ENCODE data around the gene METTL17.

The METTL17 gene

GRCh38 chr14:21011136-21011535 is 21.4 kb downstream of the METTL17 start:
- no peak for DNase-seq (ENCODE audit: extremely low read depth, low read depth)
- H3K4me3 ChIP-seq (replicated peaks; ENCODE audit: low read depth, low read length), result no peak overlapping the region
- TF ChIP-seq, protein P1, sequence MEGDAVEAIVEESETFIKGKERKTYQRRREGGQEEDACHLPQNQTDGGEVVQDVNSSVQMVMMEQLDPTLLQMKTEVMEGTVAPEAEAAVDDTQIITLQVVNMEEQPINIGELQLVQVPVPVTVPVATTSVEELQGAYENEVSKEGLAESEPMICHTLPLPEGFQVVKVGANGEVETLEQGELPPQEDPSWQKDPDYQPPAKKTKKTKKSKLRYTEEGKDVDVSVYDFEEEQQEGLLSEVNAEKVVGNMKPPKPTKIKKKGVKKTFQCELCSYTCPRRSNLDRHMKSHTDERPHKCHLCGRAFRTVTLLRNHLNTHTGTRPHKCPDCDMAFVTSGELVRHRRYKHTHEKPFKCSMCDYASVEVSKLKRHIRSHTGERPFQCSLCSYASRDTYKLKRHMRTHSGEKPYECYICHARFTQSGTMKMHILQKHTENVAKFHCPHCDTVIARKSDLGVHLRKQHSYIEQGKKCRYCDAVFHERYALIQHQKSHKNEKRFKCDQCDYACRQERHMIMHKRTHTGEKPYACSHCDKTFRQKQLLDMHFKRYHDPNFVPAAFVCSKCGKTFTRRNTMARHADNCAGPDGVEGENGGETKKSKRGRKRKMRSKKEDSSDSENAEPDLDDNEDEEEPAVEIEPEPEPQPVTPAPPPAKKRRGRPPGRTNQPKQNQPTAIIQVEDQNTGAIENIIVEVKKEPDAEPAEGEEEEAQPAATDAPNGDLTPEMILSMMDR (IDR thresholded peaks at IDR 0.05; ENCODE audit: low read depth, low read length, missing control alignments), result no peak

GRCh38 chr14:21014761-21015190 is 25.0 kb downstream of the METTL17 start:
- TF ChIP-seq, protein P1 (IDR thresholded peaks at IDR 0.05; ENCODE audit: low read depth, low read length, missing control alignments), result peak; percentile 93
- DNase-seq (ENCODE audit: extremely low read depth, low read depth), result peak; percentile 68
- no peak overlapping the region for H3K4me3 ChIP-seq (replicated peaks; ENCODE audit: low read depth, low read length)

DNA sequence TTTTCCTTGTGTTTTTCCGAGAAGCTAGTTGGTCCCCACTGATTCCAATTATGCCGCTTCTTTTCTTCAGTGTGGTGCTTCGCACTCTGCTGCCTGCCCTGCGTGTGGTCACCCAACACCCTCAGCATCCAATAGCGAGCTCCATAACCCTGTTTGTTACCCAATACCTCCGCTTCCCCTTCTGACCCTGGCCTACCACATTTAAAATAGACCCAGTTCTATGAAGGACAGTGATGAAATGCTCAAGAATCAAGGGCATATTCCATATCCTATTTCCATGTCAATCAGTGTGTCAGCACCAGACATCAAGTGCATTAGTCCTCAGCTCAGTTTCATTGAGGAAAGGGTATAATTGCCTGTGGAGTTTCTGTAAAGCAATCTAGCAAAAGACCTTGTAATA is 25.5 kb downstream of the METTL17 start:
- no peak for DNase-seq (ENCODE audit: extremely low read depth, low read depth)
- TF ChIP-seq, protein P1 (IDR thresholded peaks at IDR 0.05; ENCODE audit: low read depth, low read length, missing control alignments), result no peak
- H3K4me3 ChIP-seq (replicated peaks; ENCODE audit: low read depth, low read length), result no peak overlapping the region

DNA sequence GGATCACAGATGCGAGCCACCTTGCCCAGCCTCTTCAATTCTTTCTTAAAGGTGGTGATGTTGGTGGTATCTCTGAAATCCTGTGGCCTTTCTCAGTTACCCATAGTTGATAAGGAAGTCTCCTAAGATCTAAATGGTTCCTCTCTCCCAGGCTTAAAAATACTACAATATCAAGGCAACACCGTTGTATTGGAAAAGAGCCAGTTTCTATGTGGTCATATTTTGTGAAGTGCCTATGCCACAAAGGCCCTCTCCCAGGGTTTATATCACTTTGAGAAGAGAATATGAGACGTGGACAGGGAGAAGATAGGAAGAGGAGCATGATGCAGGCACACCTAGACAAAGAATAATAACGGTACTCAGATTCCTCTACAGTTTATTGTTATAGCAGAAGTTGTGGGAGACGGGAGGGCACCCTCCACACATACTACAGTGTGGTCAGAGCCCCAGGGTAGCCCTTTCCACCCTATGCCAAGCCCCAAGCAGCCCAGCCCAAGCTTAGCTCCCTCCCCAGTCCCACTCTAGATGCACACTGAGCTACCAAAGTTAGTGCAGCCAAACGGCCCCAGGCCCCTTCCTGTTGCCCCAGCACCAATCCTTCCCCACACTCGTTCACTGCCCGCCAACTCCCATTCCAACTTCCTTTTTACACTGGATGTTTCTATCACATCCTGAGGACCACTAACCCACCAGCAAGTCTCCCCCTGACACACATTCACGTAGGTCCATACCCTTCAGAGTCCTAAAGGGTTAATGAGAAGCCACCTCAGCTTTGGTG is 26.8 kb downstream of the METTL17 start:
- no peak for DNase-seq (ENCODE audit: extremely low read depth, low read depth)
- no peak overlapping the region for H3K4me3 ChIP-seq (replicated peaks; ENCODE audit: low read depth, low read length)
- TF ChIP-seq, protein P1 (IDR thresholded peaks at IDR 0.05; ENCODE audit: low read depth, low read length, missing control alignments), result no peak

DNA sequence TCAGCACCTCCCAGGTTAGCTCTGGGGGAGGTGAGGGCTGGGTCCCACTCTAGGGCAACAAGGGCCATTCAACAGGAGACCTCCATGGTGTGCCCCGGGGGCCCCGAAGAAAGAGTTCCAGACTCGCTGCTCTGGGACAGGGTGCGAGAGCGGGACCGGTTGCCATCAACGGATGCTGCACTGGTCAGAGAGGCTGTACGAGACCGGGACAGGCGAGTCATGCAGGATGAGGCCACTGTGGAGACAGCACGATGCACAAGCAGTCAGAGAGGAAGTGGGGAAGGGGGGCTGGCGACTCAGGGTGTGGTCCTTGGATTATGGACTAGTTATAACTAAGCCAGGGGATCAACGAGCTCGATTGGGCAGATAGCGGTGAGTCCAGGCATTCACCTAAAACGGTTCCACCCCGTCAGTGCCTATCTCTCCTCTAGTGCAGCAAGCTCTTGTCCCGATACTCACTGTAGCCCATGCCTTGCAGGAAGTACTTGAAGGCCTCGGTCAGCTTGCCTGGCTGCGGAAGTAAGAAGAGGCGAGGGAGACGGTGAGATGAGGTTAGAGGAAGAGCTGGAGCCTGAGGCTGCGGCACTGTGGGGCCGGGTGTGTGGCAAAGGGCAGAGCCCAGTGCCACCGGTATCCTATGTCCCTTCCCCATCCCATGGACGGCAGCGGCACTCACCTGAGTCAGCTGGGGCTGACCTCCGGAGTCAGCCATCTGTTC is 27.9 kb downstream of the METTL17 start:
- TF ChIP-seq, protein P1 (IDR thresholded peaks at IDR 0.05; ENCODE audit: low read depth, low read length, missing control alignments), result no peak
- DNase-seq (ENCODE audit: extremely low read depth, low read depth), result no peak
- no peak overlapping the region for H3K4me3 ChIP-seq (replicated peaks; ENCODE audit: low read depth, low read length)

DNA sequence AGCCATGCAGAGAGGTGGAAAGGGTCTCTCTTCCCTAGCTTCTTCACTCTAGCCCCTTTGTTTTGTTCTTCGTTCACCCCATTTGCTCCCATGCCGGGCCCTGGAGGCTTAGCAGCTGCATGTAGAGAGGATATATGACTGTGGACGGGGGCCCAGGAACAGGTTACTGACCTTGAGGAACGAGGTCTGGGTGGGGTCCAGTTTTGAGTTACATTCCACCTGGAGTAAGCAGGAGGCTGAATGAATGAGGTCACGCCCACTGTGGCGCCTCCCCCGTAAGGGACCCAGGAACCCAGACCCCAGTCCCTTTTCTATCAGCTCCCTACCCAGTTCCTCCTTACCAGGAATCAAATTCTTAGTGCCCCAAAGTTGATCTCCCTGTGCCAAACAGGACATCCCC is 28.5 kb downstream of the METTL17 start:
- H3K4me3 ChIP-seq (replicated peaks; ENCODE audit: low read depth, low read length), result no peak overlapping the region
- no peak for DNase-seq (ENCODE audit: extremely low read depth, low read depth)
- TF ChIP-seq, protein P1 (IDR thresholded peaks at IDR 0.05; ENCODE audit: low read depth, low read length, missing control alignments), result no peak
